Islet precursor cell (in vitro differentiated cells): ENCODE measurements around the gene TANGO2.
A peak's percentile ranks its signal among the peaks of the same experiment; 100 is the strongest.

Experiments
- DNase-seq: peaks from one replicate; pipeline ENCODE4 v3.0.0-alpha.2; 2018

Gene TANGO2

GRCh38 chr22:19984201-19984753 is 36.6 kb upstream of the TANGO2 start:
- DNase-seq, result peak; percentile 90

- DNase-seq, result no peak
Measured at GRCh38 chr22:19984851-19985811, 35.8 kb upstream of the TANGO2 start.

GRCh38 chr22:19986011-19986409 is 34.9 kb upstream of the TANGO2 start:
- no peak for DNase-seq

GRCh38 chr22:19986410-19987341 is 34.2 kb upstream of the TANGO2 start:
- DNase-seq, result peak; percentile 86

- DNase-seq, result no peak
Measured at GRCh38 chr22:19987394-19988306, 33.3 kb upstream of the TANGO2 start.

- no peak for DNase-seq
Measured at GRCh38 chr22:19988331-19988808, 32.5 kb upstream of the TANGO2 start.

GRCh38 chr22:19988965-19989724 is 31.8 kb upstream of the TANGO2 start:
- no peak for DNase-seq

- no peak for DNase-seq
Measured at GRCh38 chr22:19989725-19990067, 31.2 kb upstream of the TANGO2 start.

GRCh38 chr22:19990188-19990587 is 30.7 kb upstream of the TANGO2 start:
- DNase-seq, result no peak

GRCh38 chr22:19990609-19991394 is 30.1 kb upstream of the TANGO2 start:
- no peak for DNase-seq

GRCh38 chr22:19991395-19991644 is 29.6 kb upstream of the TANGO2 start:
- no peak for DNase-seq

GRCh38 chr22:19991645-19992451 is 29.1 kb upstream of the TANGO2 start:
- no peak for DNase-seq

GRCh38 chr22:19992481-19992911 is 28.4 kb upstream of the TANGO2 start:
- DNase-seq, result no peak

- no peak for DNase-seq
Measured at GRCh38 chr22:19992921-19993355, 28.0 kb upstream of the TANGO2 start.

- no peak for DNase-seq
Measured at GRCh38 chr22:19993926-19994325, 27.0 kb upstream of the TANGO2 start.

GRCh38 chr22:19994851-19995610 is 25.9 kb upstream of the TANGO2 start:
- no peak for DNase-seq

GRCh38 chr22:19995611-19996339 is 25.1 kb upstream of the TANGO2 start:
- no peak for DNase-seq

- no peak for DNase-seq
Measured at GRCh38 chr22:19996694-19997384, 24.1 kb upstream of the TANGO2 start.
